GM19238 (cell line): ENCODE measurements around the gene CARD11.

Experiments used
- DNase-seq: peaks from one replicate; pipeline ENCODE4 v3.0.0; 2011; ENCODE audit warnings: low spot score; ENCODE audit not compliant: insufficient read length

Gene CARD11

GRCh38 chr7:3043544-3044371 is at the start of gene CARD11:
TSS of gene CARD11 (minus strand) at chr7:3043867. CDS start at chr7:2958506, 85,361 bp downstream.
- peak; percentile 65 for DNase-seq

DNA sequence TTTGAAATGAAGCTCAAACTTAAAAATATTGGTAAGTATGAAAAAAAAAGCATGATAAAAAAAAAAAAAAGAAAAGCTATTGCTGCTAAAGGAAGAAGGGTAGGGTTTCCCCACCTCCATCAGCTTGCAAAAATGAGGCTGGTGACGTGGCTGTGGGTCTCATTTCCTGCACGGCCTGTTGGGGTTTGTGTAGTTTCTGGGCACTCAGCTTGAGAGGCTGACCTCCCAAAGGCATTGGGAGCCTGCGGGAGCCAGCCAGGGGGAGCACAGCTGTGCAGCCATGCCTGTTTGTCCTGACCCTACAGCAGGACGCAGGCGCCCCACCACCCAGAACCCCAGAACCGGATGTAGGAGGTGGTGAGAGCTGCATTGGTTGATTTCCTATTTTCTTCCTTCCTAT is 48.8 kb upstream of the CARD11 start:
- peak; percentile 52 for DNase-seq

DNA sequence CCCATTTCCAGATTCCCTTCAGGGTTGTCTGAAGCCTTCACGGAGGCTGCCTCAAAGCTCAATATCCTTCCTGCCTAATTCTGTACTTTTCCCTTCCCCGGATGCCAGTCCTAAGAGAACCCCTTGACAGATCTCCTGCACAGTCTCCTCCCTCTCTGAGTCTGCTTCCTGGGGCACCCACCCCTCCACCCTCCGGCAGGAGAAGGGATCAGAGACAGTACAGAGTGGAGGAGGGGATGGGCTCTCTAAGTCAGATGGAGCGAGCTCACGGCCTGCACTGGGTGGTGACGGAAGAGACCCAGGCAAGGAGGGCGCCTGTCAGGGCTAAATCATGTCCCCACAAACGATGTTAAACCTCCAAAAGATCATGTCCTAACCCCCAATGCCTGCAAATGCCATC is 48.0 kb upstream of the CARD11 start:
- DNase-seq, result no peak

DNA sequence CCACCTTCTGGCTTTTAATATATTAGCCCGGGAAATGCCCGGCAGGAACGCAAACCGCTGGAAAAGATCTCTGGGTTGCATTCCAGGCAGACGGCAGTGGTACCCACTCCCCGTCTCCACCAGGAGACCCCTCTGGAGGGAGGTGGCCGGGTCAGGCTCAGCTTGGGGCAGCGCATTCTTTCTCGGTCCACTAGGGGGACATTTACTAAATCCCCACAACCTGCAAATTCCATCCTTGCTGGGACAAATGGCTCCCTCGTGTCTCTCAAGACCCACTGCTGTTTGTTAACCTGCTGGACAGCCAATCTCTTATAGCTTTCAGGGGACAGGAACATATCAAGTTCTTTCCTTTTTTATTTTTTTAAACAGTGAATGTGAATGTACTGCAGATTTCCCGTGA is 45.8 kb upstream of the CARD11 start:
- no peak for DNase-seq

- no peak for DNase-seq
These were observed 43.6 kb upstream of the CARD11 start for GRCh38 chr7:3087243-3087755.

- no peak for DNase-seq
These were observed 39.7 kb upstream of the CARD11 start for GRCh38 chr7:3083350-3083749.

DNA sequence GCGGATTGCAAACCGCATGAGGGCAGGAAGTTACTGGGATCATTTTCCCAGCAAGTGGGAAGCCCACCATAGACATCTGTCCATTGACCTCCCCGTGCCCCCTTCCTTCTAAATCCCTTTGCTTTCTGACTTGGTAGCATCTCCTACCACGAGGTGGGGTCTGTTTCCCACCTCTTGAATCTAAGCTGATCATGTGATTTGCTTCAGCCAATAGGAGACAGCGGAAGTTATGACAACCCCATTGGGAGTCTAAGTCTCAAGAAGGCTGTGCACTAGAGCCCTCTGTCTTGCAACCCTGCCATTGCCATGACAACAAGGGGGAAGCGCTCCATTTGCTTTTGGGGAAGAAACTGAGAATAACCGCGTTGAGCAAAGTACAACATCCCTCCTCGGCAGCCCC is 39.2 kb upstream of the CARD11 start:
- DNase-seq, result no peak

GRCh38 chr7:3082386-3082785 is 38.7 kb upstream of the CARD11 start:
- no peak for DNase-seq

GRCh38 chr7:3080106-3080505 is 36.4 kb upstream of the CARD11 start:
- DNase-seq, result no peak

DNA sequence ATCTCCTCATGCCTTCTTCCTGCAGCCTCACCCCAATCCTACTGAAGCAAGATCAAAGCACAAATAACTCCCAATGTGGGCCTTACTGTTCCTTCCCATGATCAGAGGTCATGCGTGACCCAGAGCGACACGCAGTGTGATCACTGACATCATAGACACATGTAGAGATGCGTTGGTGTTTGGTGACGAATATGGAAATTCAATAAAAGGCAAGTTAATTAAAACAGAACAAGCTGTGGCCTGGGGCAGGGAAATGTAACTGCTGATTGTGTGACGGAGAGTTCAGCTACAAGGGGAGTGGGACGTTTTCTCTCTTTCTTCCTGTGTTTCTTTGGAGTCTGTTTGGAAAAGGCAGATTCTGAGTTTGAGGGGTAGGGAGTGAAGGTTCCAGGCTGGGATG is 34.8 kb upstream of the CARD11 start:
- no peak for DNase-seq

DNA sequence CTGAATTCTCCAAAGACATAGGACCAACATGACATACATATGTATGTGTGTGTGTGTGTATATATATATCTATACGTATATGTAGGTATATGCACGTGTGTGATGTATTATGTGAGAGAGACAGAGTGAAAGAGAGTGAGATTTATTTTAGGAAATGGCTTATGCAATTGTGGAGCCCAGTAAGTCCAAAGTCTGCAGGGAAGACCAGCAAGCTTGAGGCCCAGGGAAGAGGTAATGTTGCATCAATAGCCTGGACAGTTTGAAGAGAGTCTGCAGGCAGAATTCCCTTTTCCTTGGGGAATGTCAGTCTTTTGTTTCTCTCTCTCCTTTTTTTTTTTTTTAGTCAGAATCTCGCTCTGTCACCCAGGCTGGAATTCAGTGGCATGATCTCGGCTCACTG is 33.0 kb upstream of the CARD11 start:
- no peak for DNase-seq

DNA sequence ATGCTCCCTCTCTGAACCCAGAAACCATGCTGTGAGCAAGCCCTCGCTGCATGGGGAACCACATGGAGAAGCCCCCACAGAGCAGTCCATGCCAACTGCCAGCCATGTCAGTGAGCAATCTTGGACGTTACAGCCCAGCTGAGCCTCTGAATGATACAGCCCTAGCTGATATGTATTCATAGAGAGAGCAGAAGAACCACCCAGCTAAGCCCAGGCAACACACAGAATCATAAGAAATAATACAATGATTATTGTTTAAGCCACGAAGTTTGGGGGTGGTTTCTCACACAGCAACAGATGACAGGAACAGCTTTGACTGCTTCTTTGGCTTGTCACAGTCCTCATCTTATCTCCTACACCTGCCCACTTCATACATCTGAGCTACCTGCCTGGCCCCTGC is 32.5 kb upstream of the CARD11 start:
- no peak for DNase-seq

DNA sequence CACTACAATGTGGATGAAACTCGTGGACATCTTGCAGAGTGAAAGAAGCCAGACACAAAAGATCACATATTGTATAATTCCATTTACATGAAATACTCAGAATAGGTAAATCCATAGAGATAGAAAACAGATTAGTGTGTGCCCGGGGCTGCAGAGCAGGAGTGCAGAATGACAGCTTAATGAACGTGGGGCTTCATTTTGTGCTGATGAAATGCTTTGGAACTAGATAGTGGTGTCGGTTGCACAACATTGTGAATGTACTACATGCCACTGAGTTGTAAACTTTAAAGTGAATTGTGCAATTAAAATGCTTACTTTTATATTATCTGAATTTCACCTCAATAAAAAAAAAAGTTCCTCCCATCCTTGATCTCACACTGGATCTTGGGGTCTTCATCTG is 31.8 kb upstream of the CARD11 start:
- no peak for DNase-seq

DNA sequence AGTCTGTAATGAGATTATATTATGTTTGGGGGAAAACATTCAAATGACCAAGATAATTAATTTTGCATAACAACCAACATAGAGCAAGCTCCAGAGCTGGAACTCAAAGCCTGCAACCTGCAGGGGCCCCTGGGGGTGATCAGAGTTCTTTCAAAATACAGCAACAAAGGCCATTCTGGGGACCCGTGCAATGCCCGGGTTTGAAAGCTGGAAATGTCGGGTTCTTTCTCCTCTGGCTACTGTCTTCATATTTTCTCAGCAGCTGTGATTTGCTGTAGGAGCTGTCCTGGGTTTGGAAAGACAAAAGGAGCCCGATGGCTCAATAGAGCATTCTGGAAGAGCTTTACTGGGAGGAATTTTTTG is 30.8 kb upstream of the CARD11 start:
- DNase-seq, result no peak

- DNase-seq, result no peak
These were observed 30.2 kb upstream of the CARD11 start for GRCh38 chr7:3073763-3074458.

DNA sequence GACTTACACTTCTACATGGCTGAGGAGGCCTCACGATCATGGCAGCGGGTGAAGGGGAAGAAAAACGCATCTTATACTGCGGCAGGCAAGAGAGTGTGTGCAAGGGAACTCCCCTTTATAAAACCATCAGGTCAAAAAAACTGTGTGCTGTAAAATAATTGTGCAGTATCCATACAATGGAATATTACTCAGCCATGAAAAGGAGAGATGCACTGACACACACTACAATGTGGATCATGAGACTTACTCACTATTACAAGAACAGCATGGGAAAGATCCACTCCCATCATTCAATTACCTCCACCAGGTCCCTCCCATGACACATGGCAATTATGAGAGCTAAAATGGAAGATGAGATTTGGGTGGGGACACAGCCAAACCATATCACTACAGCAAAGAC is 27.2 kb upstream of the CARD11 start:
- DNase-seq, result no peak

GRCh38 chr7:3069771-3070449 is 26.2 kb upstream of the CARD11 start:
- no peak for DNase-seq

- DNase-seq, result no peak
These were observed 24.9 kb upstream of the CARD11 start for GRCh38 chr7:3068530-3068929.

GRCh38 chr7:3067606-3068380 is 24.1 kb upstream of the CARD11 start:
- no peak for DNase-seq

DNA sequence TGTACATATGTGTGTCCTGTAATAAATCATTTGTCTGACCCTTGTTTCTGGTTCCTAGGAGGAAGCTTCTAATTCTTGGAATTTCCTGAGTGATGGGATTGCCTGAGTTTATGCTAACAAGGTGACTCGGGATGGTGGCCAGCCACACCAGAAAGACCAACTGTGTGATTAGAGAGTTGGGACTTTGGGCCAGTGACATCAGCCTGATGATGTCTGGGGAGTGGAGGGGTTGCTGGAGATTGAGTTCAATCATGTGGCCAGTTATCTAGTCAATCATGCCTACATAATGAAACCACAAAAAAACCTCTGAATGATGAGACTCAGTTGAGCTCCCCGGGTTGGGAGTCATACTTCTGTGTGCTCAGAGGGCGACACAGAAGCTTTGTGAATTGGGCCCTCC is 23.5 kb upstream of the CARD11 start:
- DNase-seq, result no peak

DNA sequence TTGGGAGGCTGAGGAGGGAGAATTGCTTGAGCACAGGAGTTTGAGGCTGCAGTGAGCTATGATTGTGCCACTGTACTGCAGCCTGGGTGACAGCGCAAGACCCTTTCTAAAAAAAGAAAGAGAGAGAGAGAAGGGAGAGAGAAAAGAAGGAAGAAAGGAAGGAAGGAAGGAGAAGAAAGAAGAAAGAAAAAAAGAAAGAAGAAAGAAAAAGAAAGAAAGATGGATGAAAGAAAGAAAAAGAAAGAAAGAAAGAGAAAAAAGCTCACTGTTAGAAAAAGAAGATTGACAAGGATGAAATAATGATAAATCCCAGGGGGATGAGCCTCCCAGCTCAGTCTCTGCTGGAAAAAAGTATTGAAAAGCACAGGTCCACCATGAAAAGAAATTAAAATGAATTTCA is 22.8 kb upstream of the CARD11 start:
- DNase-seq, result no peak
